H1 (cell line): ENCODE data around the gene YIF1A. TPM values are rescaled to one million over a fixed set of nuclear protein-coding genes. Genes with fewer than 3 reads are reported as not detected.

ENCODE experiments used
- CTCF ChIA-PET: fragments of 300-600 bp; sonication (Branson Sonifier 250); formaldehyde crosslinking; loops from one replicate; lab custom pipeline; 2021; ENCODE audit not compliant: partially characterized antibody; lab: Charles Lee
- POLR2A ChIA-PET: fragments of 300-600 bp; sonication (Branson Sonifier 250); formaldehyde crosslinking; loops from one replicate; lab custom pipeline; 2021; ENCODE audit warnings: inconsistent platforms; ENCODE audit not compliant: partially characterized antibody; lab: Charles Lee
- DNase-seq, 2 experiments: peaks; one replicate each; pipeline versions ENCODE4 v3.0.0 to v3.0.0-alpha.2; 2010 to 2022; ENCODE audit warnings: low spot score in 2 of 2, low read depth in 1 of 2, mixed read lengths in 1 of 2
- FAIRE-seq: peaks from 2 replicates; lab custom pipeline; 2011; peaks lifted over from hg19 to GRCh38; lab: Jason Lieb, UNC
- H2AFZ ChIP-seq: 2 replicates; pipeline ENCODE4 v1.8.1; 2012; ENCODE audit warnings: low read length, inconsistent platforms
- H2AK5ac ChIP-seq: 2 replicates; pipeline ENCODE4 v1.6.1; 2013; ENCODE audit warnings: low read depth, low read length
- H2BK120ac ChIP-seq: replicated peaks from 2 replicates; pipeline ENCODE3; 2013; ENCODE audit warnings: low read depth, low read length, inconsistent platforms
- H2BK12ac ChIP-seq: 2 replicates; pipeline ENCODE4 v1.6.1; 2013; ENCODE audit warnings: low read depth, low read length
- H2BK15ac ChIP-seq: 2 replicates; pipeline ENCODE4 v1.6.1; 2013; ENCODE audit warnings: low read length
- H2BK20ac ChIP-seq: 2 replicates; pipeline ENCODE4 v1.6.1; 2013; ENCODE audit warnings: low read length
- H2BK5ac ChIP-seq: 2 replicates; pipeline ENCODE4 v1.6.1; 2013; ENCODE audit warnings: low read depth, low read length
- H3K14ac ChIP-seq: 2 replicates; pipeline ENCODE4 v1.6.1; 2013; ENCODE audit warnings: inconsistent platforms; ENCODE audit not compliant: insufficient read length
- H3K18ac ChIP-seq: 2 replicates; pipeline ENCODE4 v1.6.1; 2013; ENCODE audit warnings: low read length; ENCODE audit errors: extremely low read depth
- H3K23ac ChIP-seq: 2 replicates; pipeline ENCODE4 v1.6.1; 2013; ENCODE audit warnings: inconsistent platforms; ENCODE audit not compliant: insufficient read length
- H3K23me2 ChIP-seq: 2 replicates; pipeline ENCODE4 v1.6.1; 2013; ENCODE audit warnings: low read depth, low read length
- H3K27ac ChIP-seq: 2 replicates; pipeline ENCODE4 v1.6.1; 2011; ENCODE audit warnings: low read depth, low read length, inconsistent platforms
- H3K27me3 ChIP-seq, 4 experiments: replicated peaks in 1 of 4; 1 replicate in 1 of 4; 2 replicates in 3 of 4; pipeline versions ENCODE4 v1.6.1 to v1.8.1; 2011 to 2013; ENCODE audit warnings: low read length in 3 of 4, mild to moderate bottlenecking in 3 of 4, inconsistent platforms in 2 of 4, mixed read lengths in 2 of 4, moderate library complexity in 1 of 4; ENCODE audit not compliant: control insufficient read depth in 3 of 4, insufficient read depth in 3 of 4; ENCODE audit errors: extremely low read depth in 1 of 4
- H3K36me3 ChIP-seq, 4 experiments: 2 replicates each; pipeline versions ENCODE4 v1.6.1 to v1.8.1; 2011 to 2013; ENCODE audit warnings: mild to moderate bottlenecking in 4 of 4, low read length in 3 of 4, moderate library complexity in 2 of 4, control low read depth in 1 of 4, inconsistent platforms in 1 of 4; ENCODE audit not compliant: insufficient read depth in 4 of 4, control insufficient read depth in 2 of 4
- H3K4ac ChIP-seq: replicated peaks from 2 replicates; pipeline ENCODE3; 2013; ENCODE audit warnings: low read length, low read depth, mixed read lengths, inconsistent platforms; ENCODE audit not compliant: insufficient read length
- H3K4me1 ChIP-seq, 4 experiments: replicated peaks in 1 of 4; 1 replicate in 1 of 4; 2 replicates in 3 of 4; pipeline versions ENCODE4 v1.6.1 to v1.8.1; 2011 to 2013; ENCODE audit warnings: low read length in 3 of 4, inconsistent platforms in 2 of 4, mixed read lengths in 1 of 4; ENCODE audit not compliant: insufficient read depth in 4 of 4, control insufficient read depth in 3 of 4
- H3K4me2 ChIP-seq, 2 experiments: 2 replicates each; pipeline versions ENCODE4 v1.6.1 to v1.8.1; 2011 to 2013; ENCODE audit warnings: low read depth in 2 of 2, low read length in 2 of 2, control low read depth in 1 of 2, inconsistent platforms in 1 of 2, mild to moderate bottlenecking in 1 of 2; ENCODE audit not compliant: insufficient read depth in 1 of 2
- H3K4me3 ChIP-seq, 4 experiments: fragments of 200-600, 300-600 bp in 1 of 4; sonication (generic), shearing (Covaris generic), sonication (Bioruptor Twin) in 1 of 4; 2 replicates each; pipeline versions ENCODE4 v1.5.1 to v1.8.1; 2011 to 2016; ENCODE audit warnings: low read length in 4 of 4, low read depth in 3 of 4, control low read depth in 2 of 4, inconsistent platforms in 2 of 4, mild to moderate bottlenecking in 2 of 4, mixed read lengths in 1 of 4, moderate library complexity in 1 of 4; ENCODE audit not compliant: insufficient read depth in 2 of 4; ENCODE audit errors: extremely low read depth in 1 of 4
- H3K56ac ChIP-seq: replicated peaks from 2 replicates; pipeline ENCODE3; 2013; ENCODE audit warnings: low read depth, mild to moderate bottlenecking, mixed read lengths, low read length, inconsistent platforms; ENCODE audit not compliant: insufficient read length
- H3K79me1 ChIP-seq: 2 replicates; pipeline ENCODE4 v1.6.1; 2013; ENCODE audit warnings: low read depth, low read length, control low read depth
- H3K79me2 ChIP-seq, 2 experiments: 2 replicates each; pipeline versions ENCODE4 v1.6.1 to v1.8.1; 2012 to 2013; ENCODE audit warnings: low read length in 2 of 2, mild to moderate bottlenecking in 2 of 2, inconsistent platforms in 1 of 2; ENCODE audit not compliant: insufficient read depth in 2 of 2, control insufficient read depth in 1 of 2
- H3K9ac ChIP-seq, 4 experiments: replicated peaks in 1 of 4; 1 replicate in 1 of 4; 2 replicates in 3 of 4; pipeline versions ENCODE4 v1.6.1 to v1.8.1; 2011 to 2013; ENCODE audit warnings: low read depth in 3 of 4, low read length in 3 of 4, control low read depth in 2 of 4, mild to moderate bottlenecking in 2 of 4, moderate library complexity in 2 of 4, inconsistent platforms in 1 of 4; ENCODE audit errors: extremely low read depth in 1 of 4
- H3K9me3 ChIP-seq, 2 experiments: 2 replicates each; pipeline versions ENCODE4 v1.6.1 to v1.8.1; 2012 to 2013; ENCODE audit warnings: mild to moderate bottlenecking in 2 of 2, moderate library complexity in 2 of 2, control low read depth in 1 of 2, inconsistent platforms in 1 of 2, low read depth in 1 of 2, low read length in 1 of 2, mixed read lengths in 1 of 2; ENCODE audit not compliant: insufficient read depth in 2 of 2
- H4K20me1 ChIP-seq, 2 experiments: replicated peaks in 1 of 2; 2 replicates each; pipeline versions ENCODE3 to v1.8.1; 2011 to 2013; ENCODE audit warnings: inconsistent platforms in 2 of 2, low read length in 2 of 2, mild to moderate bottlenecking in 1 of 2; ENCODE audit not compliant: insufficient read depth in 2 of 2, control insufficient read depth in 1 of 2
- H4K5ac ChIP-seq: 2 replicates; pipeline ENCODE4 v1.6.1; 2013; ENCODE audit warnings: low read length, low read depth, mixed read lengths, inconsistent platforms; ENCODE audit not compliant: insufficient read length
- H4K8ac ChIP-seq: 2 replicates; pipeline ENCODE4 v1.8.0; 2013; ENCODE audit warnings: mild to moderate bottlenecking, moderate library complexity, low read length, inconsistent platforms; ENCODE audit not compliant: insufficient read depth; ENCODE audit errors: extremely low read depth
- H4K91ac ChIP-seq: replicated peaks from 2 replicates; pipeline ENCODE3; 2013; ENCODE audit warnings: low read length, mixed read lengths, inconsistent platforms; ENCODE audit not compliant: insufficient read length
- ASH2L ChIP-seq: fragments of 200-600, 300-600 bp; sonication (generic); IDR thresholded peaks from one replicate; pipeline ENCODE4 v1.7.1; 2017; ENCODE audit warnings: low read length
- JUN ChIP-seq: IDR thresholded peaks from 2 replicates; pipeline ENCODE4 v1.6.1; 2011; ENCODE audit warnings: low read depth, mild to moderate bottlenecking, improper control_type of control experiment, low read length
- SIN3A ChIP-seq, 2 experiments: IDR thresholded peaks in 1 of 2; conservative IDR thresholded peaks in 1 of 2; 2 replicates each; pipeline ENCODE4 v1.6.1; 2011 to 2012; ENCODE audit warnings: low read length in 2 of 2, improper control_type of control experiment in 1 of 2, low read depth in 1 of 2, mild to moderate bottlenecking in 1 of 2
- SIRT6 ChIP-seq: IDR thresholded peaks from one replicate; pipeline ENCODE4 v1.7.1; 2012; ENCODE audit warnings: low read length, inconsistent platforms
- WGBS, 2 experiments: shearing (Covaris generic) in 1 of 2; methylation state at CpG; one replicate each; pipeline versions ENCODE4 v1.1.6 to v1.1.7; 2013 to 2015; ENCODE audit warnings: low lambda C conversion rate in 2 of 2, mixed read lengths in 2 of 2, inconsistent platforms in 1 of 2, low coverage in 1 of 2, missing lambda C conversion rate in 1 of 2; ENCODE audit not compliant: insufficient replicate concordance in 2 of 2, insufficient coverage in 1 of 2, insufficient read length in 1 of 2; ENCODE audit errors: extremely low coverage in 1 of 2, missing lambda C conversion rate in 1 of 2; 5-methylcytosine and 5-hydroxymethylcytosine counted together
- polyA plus RNA-seq, 7 experiments: library from polyadenylated mRNA; depleted of rRNA in 3 of 7; stranded (reverse) in 5 of 7; unstranded in 2 of 7; fragments of >200 nt in 5 of 7; fragments of 200-250 nt in 2 of 7; gene quantifications; 1 replicate in 5 of 7; 2 replicates in 1 of 7; 4 replicates in 1 of 7; pipeline versions ENCODE4 v1.2.1 to v1.2.3, GENCODE V29; 2011 to 2013; ENCODE audit warnings: missing spikeins in 2 of 7, mixed read lengths in 2 of 7
- total RNA-seq: library from RNA; stranded (reverse); fragmentation: NEBNext Ultra II Directional; extraction: Animal tissue kit (Norgen Biotek cat#: 25700); gene quantifications from 2 replicates; pipeline ENCODE4 v1.2.1, GENCODE V29; 2021
- TF ChIP-seq, protein P1 (sequence below): IDR thresholded peaks from 2 replicates; pipeline ENCODE4 v1.6.1; 2012; ENCODE audit warnings: inconsistent platforms

YIF1A gene
- total and polyA plus RNA-seq, 2 of the 8 experiments (the other 6 are each of a cell fraction or from before 2014, with no cell fraction given) = 70.1 to 178 TPM

DNA sequence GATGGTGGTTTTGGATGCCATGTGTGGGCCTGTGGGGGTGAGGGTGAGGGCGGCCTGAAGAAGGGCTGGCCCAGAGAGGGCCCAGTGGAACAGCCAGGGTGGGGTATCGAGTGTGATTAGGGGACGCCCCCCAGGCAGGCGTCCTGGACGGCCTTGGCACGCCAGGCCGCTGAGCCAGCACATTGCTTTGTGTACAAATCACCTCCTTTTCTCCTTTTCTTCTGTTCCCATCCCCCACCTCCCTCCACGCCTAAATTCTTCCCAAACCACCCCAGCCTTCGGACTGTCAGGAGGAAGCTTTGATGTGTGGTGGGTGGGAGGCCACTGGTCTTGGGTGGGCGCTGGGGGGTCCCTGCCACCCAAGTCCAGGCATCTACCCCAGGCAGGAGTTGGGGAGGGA lies 35.7 kb upstream of the YIF1A start:
- Histone ChIP-seq H2AK5ac (no peak overlapping the region), H2BK5ac (peak overlapping the region; percentile 76), H3K9ac (no peak overlapping the region; a peak in 1 of 7 replicates), H3K36me3 (no peaks in the 10 kb centered on the region), H2BK15ac (peak overlapping the region; percentile 12; the same call in 1 of the 2 replicates), H3K9me3 (no peaks in the 10 kb centered on the region), H4K91ac (peak overlapping the region; percentile 41), H2AFZ (no peak overlapping the region), H3K4ac (no peak overlapping the region), H3K27me3 (peaks cover 0 to 7% (median 6%) of the 10 kb centered on the region in 4 experiments; a peak in 3 of 7 replicates), H4K5ac (no peak overlapping the region), H3K4me3 (no peak overlapping the region), H4K8ac (peak overlapping the region; percentile 75), H3K18ac (no peak overlapping the region; the same call in 1 of the 2 replicates), H3K4me1 (peaks cover 5 to 13% (median 8%) of the 10 kb centered on the region in 4 experiments; a peak in 6 of 7 replicates), H4K20me1 (no peaks in the 10 kb centered on the region), H2BK120ac (no peak overlapping the region), H3K23me2 (peaks cover 3% of the 10 kb centered on the region; the same call in 1 of the 2 replicates), H2BK20ac (no peak overlapping the region; the same call in 1 of the 2 replicates), H3K79me2 (no peaks in the 10 kb centered on the region), H3K79me1 (no peaks in the 10 kb centered on the region), H3K56ac (no peak overlapping the region), H3K27ac (no peak overlapping the region), H3K23ac (no peak overlapping the region), H3K14ac (no peak overlapping the region), H2BK12ac (0 out of 2 replicates have a peak overlapping the region, but pooled peaks have one; percentile 5), H3K4me2 (no peak overlapping the region)
- 79% methylated on average over 9 of the region's 10 CpGs; no CpG with 5 or more reads in 1 of the 2 experiments for WGBS, 2 experiments
- TF ChIP-seq SIN3A (conservative IDR thresholded peaks at IDR 0.05 in 1 of 2, IDR thresholded peaks at IDR 0.05 in 1 of 2; ENCODE audit: low read depth in 1 of 2, low read length in 2 of 2) (no peak), SIRT6 (no peak), ASH2L (peak; percentile 37), JUN (no peak)
- TF ChIP-seq, protein P1, sequence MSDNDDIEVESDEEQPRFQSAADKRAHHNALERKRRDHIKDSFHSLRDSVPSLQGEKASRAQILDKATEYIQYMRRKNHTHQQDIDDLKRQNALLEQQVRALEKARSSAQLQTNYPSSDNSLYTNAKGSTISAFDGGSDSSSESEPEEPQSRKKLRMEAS = no peak
- FAIRE-seq (no peak), DNase-seq (no peak)
- ChIA-PET CTCF (interaction anchor here (1.2 to 4.0 kb wide), 3 partner anchors 12 to 39 kb away, joined by 3 to 73 read pairs (median 6); no protein-coding TSS in a partner anchor), POLR2A (interaction anchor here (1.2 to 2.2 kb wide), 2 partner anchors 11 to 13 kb away, joined by 3 to 6 read pairs; no protein-coding TSS in a partner anchor)
